Nephron progenitor cell (in vitro differentiated cells): ENCODE data around the gene ERAL1.

Source experiments
- DNase-seq: peaks from one replicate; pipeline ENCODE4 v3.0.0; 2021
- H3K27ac Mint-ChIP-seq: 2 replicates; pipeline ENCODE4 v1.8.0; 2021; ENCODE audit warnings: mild to moderate bottlenecking, moderate library complexity, mixed read lengths
- H3K27me3 Mint-ChIP-seq: 2 replicates; pipeline ENCODE4 v1.8.0; 2021; ENCODE audit warnings: mild to moderate bottlenecking, low read depth, mixed read lengths; ENCODE audit not compliant: poor library complexity
- H3K36me3 Mint-ChIP-seq: 2 replicates; pipeline ENCODE4 v1.8.0; 2021; ENCODE audit warnings: low read depth, mixed read lengths
- H3K4me1 Mint-ChIP-seq: 2 replicates; pipeline ENCODE4 v1.8.0; 2021; ENCODE audit warnings: mixed read lengths
- H3K4me3 Mint-ChIP-seq: 2 replicates; pipeline ENCODE4 v1.8.0; 2021; ENCODE audit warnings: mild to moderate bottlenecking, moderate library complexity, mixed read lengths
- H3K9me3 Mint-ChIP-seq: 2 replicates; pipeline ENCODE4 v1.8.0; 2021; ENCODE audit warnings: mild to moderate bottlenecking, moderate library complexity, mixed read lengths
- TF ChIP-seq, protein P1 (sequence below): fragments of 200-600 bp; sonication (generic); IDR thresholded peaks from 2 replicates; pipeline ENCODE4 v1.5.0; 2021; ENCODE audit warnings: antibody characterized with exemption

The ERAL1 gene

DNA sequence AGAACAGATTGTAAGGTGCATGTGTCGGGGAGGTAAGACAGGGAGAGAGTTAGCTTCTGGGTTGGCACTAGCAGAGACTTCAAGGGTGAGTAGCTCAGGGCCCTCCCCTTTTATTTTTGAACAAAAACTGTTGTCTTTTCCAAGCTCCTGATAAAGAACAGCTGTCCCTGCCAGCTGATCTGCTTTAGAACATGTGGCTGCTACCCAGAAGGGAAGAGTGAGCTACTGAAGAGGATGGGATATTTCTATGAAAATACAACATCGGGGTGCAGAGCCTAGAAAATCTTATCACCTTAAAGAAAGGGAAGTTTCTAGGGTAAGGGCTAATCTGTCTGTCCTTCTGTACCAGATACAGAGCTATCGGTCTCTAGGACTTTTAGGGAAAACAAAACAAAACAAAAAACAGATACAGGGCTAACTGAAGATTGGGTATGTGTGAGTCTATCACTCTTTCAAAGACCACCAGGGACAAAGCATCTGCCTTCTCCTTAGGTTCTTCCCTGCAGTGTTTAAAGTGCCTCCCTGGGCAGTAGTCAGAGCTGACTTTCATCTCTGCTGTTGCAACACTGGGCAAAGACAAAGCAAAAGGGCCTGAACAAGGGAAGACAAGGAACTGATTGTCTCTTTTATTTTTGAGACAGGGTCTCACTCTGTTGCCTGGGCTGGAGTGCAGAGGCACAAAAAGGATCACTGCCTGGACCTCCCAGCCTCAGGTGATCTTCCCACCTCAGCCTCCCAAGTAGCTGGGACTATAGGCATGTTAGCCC, 53.1 kb downstream of the ERAL1 start:
- H3K27me3 Mint-ChIP-seq: peaks cover 3% of the 10 kb centered on the region
- H3K4me3 Mint-ChIP-seq: no peak overlapping the region
- no peak for DNase-seq
- H3K27ac Mint-ChIP-seq: no peak overlapping the region
- TF ChIP-seq, protein P1, sequence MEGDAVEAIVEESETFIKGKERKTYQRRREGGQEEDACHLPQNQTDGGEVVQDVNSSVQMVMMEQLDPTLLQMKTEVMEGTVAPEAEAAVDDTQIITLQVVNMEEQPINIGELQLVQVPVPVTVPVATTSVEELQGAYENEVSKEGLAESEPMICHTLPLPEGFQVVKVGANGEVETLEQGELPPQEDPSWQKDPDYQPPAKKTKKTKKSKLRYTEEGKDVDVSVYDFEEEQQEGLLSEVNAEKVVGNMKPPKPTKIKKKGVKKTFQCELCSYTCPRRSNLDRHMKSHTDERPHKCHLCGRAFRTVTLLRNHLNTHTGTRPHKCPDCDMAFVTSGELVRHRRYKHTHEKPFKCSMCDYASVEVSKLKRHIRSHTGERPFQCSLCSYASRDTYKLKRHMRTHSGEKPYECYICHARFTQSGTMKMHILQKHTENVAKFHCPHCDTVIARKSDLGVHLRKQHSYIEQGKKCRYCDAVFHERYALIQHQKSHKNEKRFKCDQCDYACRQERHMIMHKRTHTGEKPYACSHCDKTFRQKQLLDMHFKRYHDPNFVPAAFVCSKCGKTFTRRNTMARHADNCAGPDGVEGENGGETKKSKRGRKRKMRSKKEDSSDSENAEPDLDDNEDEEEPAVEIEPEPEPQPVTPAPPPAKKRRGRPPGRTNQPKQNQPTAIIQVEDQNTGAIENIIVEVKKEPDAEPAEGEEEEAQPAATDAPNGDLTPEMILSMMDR: no peak
- H3K9me3 Mint-ChIP-seq: no peaks in the 10 kb centered on the region
- peaks cover 20% of the 10 kb centered on the region for H3K4me1 Mint-ChIP-seq
- peaks cover 36% of the 10 kb centered on the region for H3K36me3 Mint-ChIP-seq

DNA sequence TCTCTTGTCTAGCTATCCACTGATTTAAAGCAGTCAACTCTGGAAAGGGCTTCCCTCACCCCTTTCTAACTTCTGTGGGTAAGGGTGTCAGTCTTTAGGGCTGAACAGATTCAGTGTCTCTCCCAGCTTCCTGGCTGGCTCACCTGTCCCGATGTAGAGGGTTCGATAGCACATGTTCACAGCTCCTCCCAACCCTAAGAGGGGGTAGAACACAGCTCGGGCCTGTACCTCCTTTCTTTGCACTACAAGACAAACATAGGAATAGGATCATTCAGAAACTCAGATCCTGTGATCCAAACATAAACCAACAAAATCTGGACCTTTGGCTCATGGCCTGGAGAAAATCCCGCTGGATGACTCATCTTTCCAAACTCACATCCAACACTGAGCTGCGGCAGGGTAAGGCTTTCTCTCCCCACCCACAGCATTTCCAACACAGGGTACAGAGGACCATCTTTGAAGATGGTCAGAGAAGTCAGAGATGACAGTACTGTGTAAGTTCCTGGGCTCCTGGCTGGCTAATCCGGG, 53.9 kb downstream of the ERAL1 start:
- H3K27me3 Mint-ChIP-seq: peaks cover 3% of the 10 kb centered on the region
- no peak overlapping the region for H3K4me3 Mint-ChIP-seq
- peaks cover 13% of the 10 kb centered on the region for H3K4me1 Mint-ChIP-seq
- TF ChIP-seq, protein P1: no peak
- no peaks in the 10 kb centered on the region for H3K9me3 Mint-ChIP-seq
- no peak for DNase-seq
- H3K36me3 Mint-ChIP-seq: peaks cover 43% of the 10 kb centered on the region
- no peak overlapping the region for H3K27ac Mint-ChIP-seq

DNA sequence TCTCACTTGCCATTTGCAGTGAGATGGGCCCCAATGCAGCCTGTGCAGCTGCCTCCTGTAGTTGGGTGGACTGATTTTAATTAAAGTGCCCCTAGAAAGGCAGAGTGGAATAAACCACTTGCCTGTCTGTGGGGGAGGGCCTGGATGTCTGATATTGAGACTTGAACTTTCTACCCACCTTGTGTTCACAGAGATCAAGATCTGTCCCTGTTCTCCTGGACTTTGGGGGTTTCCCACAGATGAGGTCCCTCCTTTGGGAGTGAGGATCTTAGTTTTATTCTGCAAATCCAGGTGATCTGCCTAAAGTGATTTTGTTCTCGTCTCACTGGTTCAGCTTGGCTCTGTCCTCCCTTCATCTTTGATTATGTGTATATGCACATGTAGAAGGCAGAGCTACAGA, 55.7 kb downstream of the ERAL1 start:
- peaks cover 3% of the 10 kb centered on the region for H3K27me3 Mint-ChIP-seq
- no peaks in the 10 kb centered on the region for H3K4me1 Mint-ChIP-seq
- TF ChIP-seq, protein P1: no peak
- H3K4me3 Mint-ChIP-seq: no peak overlapping the region
- H3K27ac Mint-ChIP-seq: no peak overlapping the region
- peaks cover 59% of the 10 kb centered on the region for H3K36me3 Mint-ChIP-seq
- no peaks in the 10 kb centered on the region for H3K9me3 Mint-ChIP-seq
- no peak for DNase-seq
